Neural cell (in vitro differentiated cells): ENCODE data around the gene CYP39A1.

Experiments used
- CTCF ChIP-seq: fragments of 450-650 bp; IDR thresholded peaks from 2 replicates; pipeline ENCODE4 v1.5.1; 2014; ENCODE audit warnings: antibody characterized with exemption, mild to moderate bottlenecking, moderate library complexity; ENCODE audit not compliant: poor library complexity, severe bottlenecking
- TAF1 ChIP-seq: IDR thresholded peaks from 2 replicates; pipeline ENCODE4 v1.6.1; 2012; ENCODE audit warnings: low read depth

GRCh38 chr6:46592046-46592445 lies 60.6 kb downstream of the CYP39A1 start:
- TF ChIP-seq CTCF (no peak), TAF1 (no peak)
